Stimulated activated naive CD8-positive, alpha-beta T cell treated with anti-CD3 and anti-CD28 coated beads, Interleukin-15, amount 100 ng/mL, for 72 hours (primary cell): ENCODE measurements around the gene P2RX7.
"Not testable (repeated sequence)": the region's sequence is repeated elsewhere in the genome, so short reads cannot be mapped to it uniquely, and the experiment has no call there.

Experiments used
- ATAC-seq: fragments of 150-1000 bp; cut with Tn5 transposase; 2 replicates; pipeline ENCODE4 v1.10.0; 2021; ENCODE audit warnings: mild to moderate bottlenecking, moderate library complexity
- DNase-seq, 2 donors: peaks; one replicate each; pipeline ENCODE4 v3.0.0; 2021 to 2022
- H3K27ac Mint-ChIP-seq, 2 donors: one replicate each; pipeline ENCODE4 v1.8.0; 2022; ENCODE audit warnings: mild to moderate bottlenecking in 2 of 2, mixed read lengths in 2 of 2, moderate library complexity in 2 of 2
- H3K27me3 Mint-ChIP-seq: one replicate; pipeline ENCODE4 v1.8.0; 2022; ENCODE audit warnings: mixed read lengths
- H3K4me1 Mint-ChIP-seq: one replicate; pipeline ENCODE4 v1.8.0; 2022; ENCODE audit warnings: mild to moderate bottlenecking, mixed read lengths
- H3K4me3 Mint-ChIP-seq, 2 donors: one replicate each; pipeline ENCODE4 v1.8.0; 2022; ENCODE audit warnings: mild to moderate bottlenecking in 2 of 2, mixed read lengths in 2 of 2, moderate library complexity in 1 of 2
- H3K9me3 Mint-ChIP-seq, 2 donors: one replicate each; pipeline ENCODE4 v1.8.0; 2022; ENCODE audit warnings: mixed read lengths in 2 of 2

P2RX7 gene

DNA sequence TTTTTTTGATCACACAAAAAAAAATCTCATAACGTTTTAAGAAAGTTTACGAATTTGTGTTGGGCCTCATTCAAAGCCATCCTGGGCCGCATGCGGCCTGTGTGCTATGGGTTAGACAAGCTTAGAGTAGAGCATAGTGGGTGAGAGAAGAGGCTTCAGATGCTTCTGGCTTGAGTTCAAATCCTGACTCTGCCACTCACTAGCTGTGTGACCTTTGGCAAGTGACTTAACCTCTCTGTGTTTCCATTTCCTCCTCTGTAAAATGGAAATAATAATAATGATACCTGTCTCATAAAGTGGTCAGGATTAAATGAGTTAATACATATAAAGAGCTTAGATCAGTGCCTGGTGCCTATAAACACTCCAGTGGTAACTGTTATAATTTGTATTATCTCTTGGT, 83.4 kb downstream of the P2RX7 start:
- ATAC-seq (no peak), DNase-seq (no peak)
- no peak overlapping the region for H3K4me3 Mint-ChIP-seq
- peaks cover 39% of the 10 kb centered on the region for H3K4me1 Mint-ChIP-seq
- H3K27me3 Mint-ChIP-seq: no peaks in the 10 kb centered on the region
- no peaks in the 10 kb centered on the region for H3K9me3 Mint-ChIP-seq
- peak overlapping the region in 1 of 2 donors; percentile 37 for H3K27ac Mint-ChIP-seq

DNA sequence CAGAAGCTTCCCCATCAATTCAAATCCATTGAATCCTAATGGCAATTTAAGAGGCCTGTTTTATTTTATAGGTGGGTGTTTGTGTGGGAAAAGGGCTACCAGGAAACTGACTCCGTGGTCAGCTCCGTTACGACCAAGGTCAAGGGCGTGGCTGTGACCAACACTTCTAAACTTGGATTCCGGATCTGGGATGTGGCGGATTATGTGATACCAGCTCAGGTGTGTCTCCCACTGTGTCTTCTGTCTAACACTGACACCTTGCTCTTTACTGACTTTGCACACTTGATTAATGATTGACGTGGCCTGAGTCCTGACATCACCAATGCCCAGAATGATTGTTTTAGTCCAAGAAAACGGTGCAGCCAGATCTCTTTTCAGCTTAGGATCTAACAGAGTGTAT, 84.4 kb downstream of the P2RX7 start:
- no peaks in the 10 kb centered on the region for H3K27me3 Mint-ChIP-seq
- H3K9me3 Mint-ChIP-seq: no peaks in the 10 kb centered on the region
- no peak for ATAC-seq
- no peak overlapping the region for H3K27ac Mint-ChIP-seq
- no peak for DNase-seq
- peaks cover 40% of the 10 kb centered on the region for H3K4me1 Mint-ChIP-seq
- no peak overlapping the region for H3K4me3 Mint-ChIP-seq

- no peak overlapping the region for H3K27ac Mint-ChIP-seq
These were observed 85.1 kb downstream of the P2RX7 start for GRCh38 chr12:121217761-121218160.

DNA sequence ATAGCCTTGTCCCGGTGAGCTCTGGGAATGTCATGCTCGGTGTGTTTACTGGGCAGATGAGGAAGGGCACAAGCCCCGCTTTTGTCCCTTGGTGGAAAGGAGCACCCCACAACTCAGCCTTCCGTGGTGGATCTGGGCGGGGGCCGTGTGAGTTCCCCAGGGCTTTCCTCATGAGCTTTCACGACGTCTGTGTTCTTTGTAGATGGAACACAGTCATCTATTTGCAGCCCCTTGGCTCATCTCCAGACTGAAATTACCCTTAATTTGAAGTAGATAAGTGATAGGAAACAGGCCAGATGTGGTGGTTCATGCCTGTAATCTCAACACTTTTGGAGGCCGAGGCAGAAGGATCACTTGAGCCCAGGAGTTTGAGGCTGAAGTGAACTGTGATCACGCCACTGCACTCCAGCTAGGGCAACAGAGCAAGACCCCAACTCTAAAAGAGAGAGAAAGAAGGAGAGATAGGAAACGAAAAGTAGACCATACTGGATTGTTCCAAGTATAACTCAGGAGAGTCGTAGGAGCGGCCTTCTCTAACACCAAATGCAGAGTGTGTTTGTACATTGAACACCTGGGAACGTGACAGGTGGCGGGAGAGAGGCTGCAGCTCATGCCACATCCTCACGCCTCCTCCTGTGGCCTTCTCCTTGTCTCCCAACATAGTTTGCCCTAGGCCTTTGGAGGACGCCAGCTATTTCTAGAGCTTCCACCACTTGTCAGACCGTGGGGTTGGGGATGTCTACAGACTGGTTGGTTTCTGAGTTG, 86.1 kb downstream of the P2RX7 start:
- H3K9me3 Mint-ChIP-seq: no peaks in the 10 kb centered on the region
- DNase-seq (no peak), ATAC-seq (no peak)
- H3K4me1 Mint-ChIP-seq: peaks cover 46% of the 10 kb centered on the region
- peak overlapping the region in 1 of 2 donors; percentile 56 for H3K27ac Mint-ChIP-seq
- no peaks in the 10 kb centered on the region for H3K27me3 Mint-ChIP-seq
- H3K4me3 Mint-ChIP-seq: no peak overlapping the region

More at GRCh38 chr12:121217761-121218160, 85.1 kb downstream of the P2RX7 start:
- no peaks in the 10 kb centered on the region for H3K9me3 Mint-ChIP-seq
- ATAC-seq (no peak), DNase-seq (no peak)
- H3K27me3 Mint-ChIP-seq: no peaks in the 10 kb centered on the region
- no peak overlapping the region for H3K4me3 Mint-ChIP-seq
- peaks cover 45% of the 10 kb centered on the region for H3K4me1 Mint-ChIP-seq

GRCh38 chr12:121219353-121219986, 86.8 kb downstream of the P2RX7 start:
- ATAC-seq: no peak
- no peaks in the 10 kb centered on the region for H3K27me3 Mint-ChIP-seq
- no peak overlapping the region for H3K27ac Mint-ChIP-seq
- H3K9me3 Mint-ChIP-seq: no peaks in the 10 kb centered on the region
- no peak for DNase-seq
- no peak overlapping the region for H3K4me3 Mint-ChIP-seq
- peaks cover 47% of the 10 kb centered on the region for H3K4me1 Mint-ChIP-seq

GRCh38 chr12:121222847-121223246, 90.2 kb downstream of the P2RX7 start:
- Mint-ChIP-seq H3K4me1 (peaks cover 54% of the 10 kb centered on the region), H3K4me3 (no peak overlapping the region), H3K9me3 (no peaks in the 10 kb centered on the region), H3K27me3 (no peaks in the 10 kb centered on the region), H3K27ac (peak overlapping the region in 1 of 2 donors; percentile 61)
- DNase-seq (no peak), ATAC-seq (peak; percentile 19)

GRCh38 chr12:121223292-121224285, 90.9 kb downstream of the P2RX7 start:
- Mint-ChIP-seq H3K4me3 (peak overlapping the region; percentile 1 to 14), H3K27ac (peak overlapping the region in 1 of 2 donors; percentile 77), H3K4me1 (peaks cover 54% of the 10 kb centered on the region)

DNA sequence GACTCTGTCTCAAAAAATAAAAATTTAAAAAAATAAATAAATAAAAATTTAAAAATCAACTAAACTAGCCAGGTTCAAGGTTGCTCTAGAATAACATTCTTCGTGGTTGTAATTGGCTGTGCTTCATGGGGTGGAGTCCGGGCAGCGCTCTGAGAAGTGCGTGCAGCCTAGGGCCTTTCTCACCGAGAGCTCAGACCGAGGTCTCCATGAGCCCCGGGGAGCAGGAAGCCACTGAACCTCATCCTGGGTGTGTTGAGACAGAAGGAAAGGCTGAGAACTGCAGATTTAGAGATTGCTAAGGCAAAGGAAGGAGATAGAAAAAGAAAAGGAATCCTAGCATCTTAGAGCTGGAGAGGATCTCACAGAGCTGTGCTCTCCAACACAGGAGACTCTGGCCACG, 91.9 kb downstream of the P2RX7 start:
- H3K9me3 Mint-ChIP-seq: no peaks in the 10 kb centered on the region
- H3K4me1 Mint-ChIP-seq: peaks cover 55% of the 10 kb centered on the region
- DNase-seq: no peak
- peak overlapping the region; percentile 18 to 61 for H3K27ac Mint-ChIP-seq
- peak overlapping the region; percentile 47 to 61 for H3K4me3 Mint-ChIP-seq
- H3K27me3 Mint-ChIP-seq: no peaks in the 10 kb centered on the region
- ATAC-seq: peak; percentile 72

More at GRCh38 chr12:121223292-121224285, 90.9 kb downstream of the P2RX7 start:
- ATAC-seq (peak; percentile 81), DNase-seq (peak; percentile 33 to 45)
- H3K27me3 Mint-ChIP-seq: no peaks in the 10 kb centered on the region
- H3K9me3 Mint-ChIP-seq: no peaks in the 10 kb centered on the region

DNA sequence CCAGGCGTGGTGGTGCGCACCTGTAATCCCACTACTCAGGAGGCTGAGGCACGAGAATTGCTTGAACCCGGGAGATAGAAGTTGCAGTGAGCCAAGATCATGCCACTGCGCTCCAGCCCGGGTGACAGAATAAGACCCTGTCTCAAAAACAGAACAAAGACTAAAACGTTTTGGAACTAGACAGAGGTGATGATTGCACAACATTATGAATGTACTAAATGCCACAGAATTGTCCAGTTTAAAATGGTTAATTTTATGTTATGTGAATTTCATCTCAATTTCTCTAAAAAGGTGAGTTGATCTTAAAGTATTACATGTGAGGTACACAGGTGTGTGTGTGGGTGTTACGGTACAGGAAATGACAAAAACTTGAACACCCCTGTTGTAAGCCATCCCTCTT, 93.7 kb downstream of the P2RX7 start:
- no peaks in the 10 kb centered on the region for H3K27me3 Mint-ChIP-seq
- ATAC-seq: no peak
- no peaks in the 10 kb centered on the region for H3K9me3 Mint-ChIP-seq
- H3K4me3 Mint-ChIP-seq: no peak overlapping the region
- peak overlapping the region in 1 of 2 donors; percentile 12 for H3K27ac Mint-ChIP-seq
- no peak for DNase-seq
- H3K4me1 Mint-ChIP-seq: peaks cover 66% of the 10 kb centered on the region

- H3K27ac Mint-ChIP-seq: peak overlapping the region in 1 of 2 donors; percentile 12
- H3K9me3 Mint-ChIP-seq, H3K27me3 Mint-ChIP-seq, DNase-seq, ATAC-seq, H3K4me3 Mint-ChIP-seq: not testable (repeated sequence)
- H3K4me1 Mint-ChIP-seq: peaks cover 63% of the 10 kb centered on the region
These were observed 94.2 kb downstream of the P2RX7 start for GRCh38 chr12:121226871-121227270.

DNA sequence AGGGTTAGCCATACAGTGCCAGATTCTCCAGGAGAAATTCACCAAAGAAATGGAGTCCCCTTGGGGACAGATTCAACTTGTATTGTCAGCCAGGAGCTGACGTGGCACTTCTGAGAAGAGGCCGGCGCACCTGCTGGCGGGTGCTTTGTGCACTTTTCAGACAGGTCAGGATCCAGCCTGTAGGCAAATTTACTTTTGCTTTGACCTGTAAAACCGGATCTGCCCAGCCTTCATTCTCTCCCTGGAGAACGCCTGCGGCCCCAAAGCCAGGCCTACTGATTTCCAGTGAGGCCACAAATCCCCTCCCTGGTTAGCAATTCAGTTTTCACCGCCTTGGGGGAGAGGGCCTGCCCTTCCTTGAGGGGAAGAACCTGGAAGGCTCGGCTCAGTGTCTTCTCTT, 94.6 kb downstream of the P2RX7 start:
- Mint-ChIP-seq H3K27me3 (no peaks in the 10 kb centered on the region), H3K4me3 (no peak overlapping the region), H3K27ac (no peak overlapping the region), H3K4me1 (peaks cover 59% of the 10 kb centered on the region), H3K9me3 (no peaks in the 10 kb centered on the region)
- DNase-seq (no peak), ATAC-seq (no peak)

DNA sequence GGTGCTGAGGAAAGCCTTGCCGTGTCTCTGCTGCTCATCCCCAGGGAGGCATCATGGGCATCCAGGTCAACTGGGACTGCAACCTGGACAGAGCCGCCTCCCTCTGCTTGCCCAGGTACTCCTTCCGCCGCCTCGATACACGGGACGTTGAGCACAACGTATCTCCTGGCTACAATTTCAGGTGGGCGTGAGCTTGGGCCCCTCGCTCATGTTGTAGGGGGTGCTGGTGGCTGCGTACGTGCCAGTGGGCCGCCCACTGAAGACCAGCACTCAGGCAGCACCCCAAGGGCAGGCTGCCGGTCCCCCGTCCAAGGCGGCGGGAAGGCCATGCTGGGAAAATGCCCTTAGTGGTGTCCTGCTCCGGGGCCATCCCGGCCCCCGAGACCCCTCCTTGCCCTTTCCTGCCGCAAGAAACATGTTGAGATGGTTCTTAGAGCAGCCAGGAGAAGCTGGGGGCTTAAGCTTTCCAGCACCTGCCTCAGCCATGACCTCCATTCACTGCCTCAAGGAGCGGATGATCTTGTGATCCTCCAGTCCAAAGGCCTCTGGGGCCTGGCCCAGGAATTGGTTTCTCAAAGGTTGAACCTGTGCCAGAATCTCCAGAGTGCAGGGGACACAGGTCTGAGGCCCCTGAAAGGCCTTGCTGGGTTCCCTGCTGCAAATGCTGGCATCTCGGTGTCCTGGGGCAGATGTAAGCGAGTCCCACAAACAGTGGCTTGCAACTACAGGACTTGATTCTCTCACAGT, 96.4 kb downstream of the P2RX7 start:
- Mint-ChIP-seq H3K27ac (no peak overlapping the region), H3K9me3 (no peaks in the 10 kb centered on the region), H3K27me3 (no peaks in the 10 kb centered on the region), H3K4me3 (no peak overlapping the region), H3K4me1 (peaks cover 42% of the 10 kb centered on the region)
- ATAC-seq (no peak), DNase-seq (no peak)

DNA sequence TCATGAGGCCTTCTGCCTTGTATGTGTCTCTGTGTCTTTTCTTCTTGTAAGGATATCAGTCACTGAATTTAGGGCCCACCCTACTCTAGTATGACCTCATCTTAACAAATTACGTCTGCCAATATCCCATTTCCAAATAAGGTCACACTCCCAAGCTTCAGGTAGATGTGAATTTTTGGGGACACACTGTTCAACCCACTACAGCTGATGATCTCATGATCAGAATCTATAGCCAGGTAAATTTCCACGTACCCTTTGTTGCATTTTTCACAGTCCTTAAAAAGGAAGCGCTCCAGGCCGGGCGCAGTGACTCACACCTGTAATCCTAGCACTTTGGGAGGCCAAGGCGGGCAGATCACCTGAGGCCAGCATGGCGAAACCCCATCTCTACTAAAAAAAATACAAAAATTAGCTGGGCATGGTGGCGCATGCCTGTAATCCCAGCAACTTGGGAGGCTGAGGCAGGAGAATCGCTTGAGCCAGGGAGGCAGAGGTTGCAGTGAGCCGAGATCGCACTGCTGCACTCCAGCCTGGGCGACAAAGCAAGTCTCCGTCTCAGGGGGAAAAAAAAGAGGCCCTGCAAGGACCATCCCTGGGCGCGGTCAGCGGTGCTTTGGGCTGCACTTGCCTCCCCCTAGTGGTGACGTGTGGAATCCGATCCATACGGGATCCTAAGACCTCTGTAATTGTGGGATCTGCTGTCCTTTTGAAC, 97.3 kb downstream of the P2RX7 start:
- H3K27me3 Mint-ChIP-seq, H3K27ac Mint-ChIP-seq, H3K9me3 Mint-ChIP-seq, H3K4me3 Mint-ChIP-seq: not testable (repeated sequence)
- peaks cover 33% of the 10 kb centered on the region for H3K4me1 Mint-ChIP-seq
- ATAC-seq (peak; percentile 77), DNase-seq (peak; percentile 54 to 59)

GRCh38 chr12:121230538-121230907, 97.8 kb downstream of the P2RX7 start:
- ATAC-seq: no peak
- Mint-ChIP-seq H3K27ac (no peak overlapping the region), H3K27me3 (no peaks in the 10 kb centered on the region), H3K4me1 (peaks cover 31% of the 10 kb centered on the region), H3K9me3 (no peaks in the 10 kb centered on the region), H3K4me3 (no peak overlapping the region)
- DNase-seq: no peak
